ENCODE measurements around the gene ATP6V0E2. TPM values are rescaled to one million over a fixed set of nuclear protein-coding genes. Genes with fewer than 3 reads are reported as not detected.

The ATP6V0E2 gene
- total RNA-seq, 1 experiment from 2014 or later = 26.2 TPM

- TF ChIP-seq, protein P1, sequence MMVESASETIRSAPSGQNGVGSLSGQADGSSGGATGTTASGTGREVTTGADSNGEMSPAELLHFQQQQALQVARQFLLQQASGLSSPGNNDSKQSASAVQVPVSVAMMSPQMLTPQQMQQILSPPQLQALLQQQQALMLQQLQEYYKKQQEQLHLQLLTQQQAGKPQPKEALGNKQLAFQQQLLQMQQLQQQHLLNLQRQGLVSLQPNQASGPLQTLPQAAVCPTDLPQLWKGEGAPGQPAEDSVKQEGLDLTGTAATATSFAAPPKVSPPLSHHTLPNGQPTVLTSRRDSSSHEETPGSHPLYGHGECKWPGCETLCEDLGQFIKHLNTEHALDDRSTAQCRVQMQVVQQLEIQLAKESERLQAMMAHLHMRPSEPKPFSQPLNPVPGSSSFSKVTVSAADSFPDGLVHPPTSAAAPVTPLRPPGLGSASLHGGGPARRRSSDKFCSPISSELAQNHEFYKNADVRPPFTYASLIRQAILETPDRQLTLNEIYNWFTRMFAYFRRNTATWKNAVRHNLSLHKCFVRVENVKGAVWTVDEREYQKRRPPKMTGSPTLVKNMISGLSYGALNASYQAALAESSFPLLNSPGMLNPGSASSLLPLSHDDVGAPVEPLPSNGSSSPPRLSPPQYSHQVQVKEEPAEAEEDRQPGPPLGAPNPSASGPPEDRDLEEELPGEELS (CRISPR knock-in tag; IDR thresholded peaks at IDR 0.05) = no peak
- no peak for TF ChIP-seq ZSCAN18 (CRISPR knock-in tag; IDR thresholded peaks at IDR 0.05)
Measured at GRCh38 chr7:149869291-149869650, 4.5 kb upstream of the ATP6V0E2 start (continued).

- Mint-ChIP-seq H3K4me3 (no peak overlapping the region), H3K9me3 (no peaks in the 10 kb centered on the region), H3K36me3 (no peaks in the 10 kb centered on the region), H3K4me1 (peaks cover 16% of the 10 kb centered on the region), H3K27ac (no peak overlapping the region), H3K27me3 (ENCODE audit: low read depth) (peaks cover 16% of the 10 kb centered on the region)
- ChIA-PET CTCF (interaction anchor here (4.1 kb wide), 1 partner anchor 8 kb away, joined by 42 read pairs; no protein-coding TSS in a partner anchor), POLR2A (no interaction called here)
- no peak for DNase-seq (ENCODE audit: low spot score)
- no peak for ATAC-seq
- TF ChIP-seq USF1 (CRISPR knock-in tag; IDR thresholded peaks at IDR 0.05) (no peak), GRHL2 (CRISPR knock-in tag; IDR thresholded peaks at IDR 0.05; ENCODE audit: insufficient replicate concordance, severe bottlenecking) (no peak), ZNF317 (CRISPR knock-in tag; IDR thresholded peaks at IDR 0.05; ENCODE audit: borderline replicate concordance, low read depth) (no peak), NR2C2 (CRISPR knock-in tag; IDR thresholded peaks at IDR 0.05) (no peak), PREB (CRISPR knock-in tag; IDR thresholded peaks at IDR 0.05; ENCODE audit: borderline replicate concordance) (no peak), ZNF396 (CRISPR knock-in tag; IDR thresholded peaks at IDR 0.05; ENCODE audit: borderline replicate concordance) (no peak), ZNF416 (CRISPR knock-in tag; IDR thresholded peaks at IDR 0.05) (no peak), SMAD3 (CRISPR knock-in tag; IDR thresholded peaks at IDR 0.05; ENCODE audit: borderline replicate concordance) (no peak), CDX4 (CRISPR knock-in tag; IDR thresholded peaks at IDR 0.05; ENCODE audit: borderline replicate concordance) (no peak)
- TF ChIP-seq, protein P2, sequence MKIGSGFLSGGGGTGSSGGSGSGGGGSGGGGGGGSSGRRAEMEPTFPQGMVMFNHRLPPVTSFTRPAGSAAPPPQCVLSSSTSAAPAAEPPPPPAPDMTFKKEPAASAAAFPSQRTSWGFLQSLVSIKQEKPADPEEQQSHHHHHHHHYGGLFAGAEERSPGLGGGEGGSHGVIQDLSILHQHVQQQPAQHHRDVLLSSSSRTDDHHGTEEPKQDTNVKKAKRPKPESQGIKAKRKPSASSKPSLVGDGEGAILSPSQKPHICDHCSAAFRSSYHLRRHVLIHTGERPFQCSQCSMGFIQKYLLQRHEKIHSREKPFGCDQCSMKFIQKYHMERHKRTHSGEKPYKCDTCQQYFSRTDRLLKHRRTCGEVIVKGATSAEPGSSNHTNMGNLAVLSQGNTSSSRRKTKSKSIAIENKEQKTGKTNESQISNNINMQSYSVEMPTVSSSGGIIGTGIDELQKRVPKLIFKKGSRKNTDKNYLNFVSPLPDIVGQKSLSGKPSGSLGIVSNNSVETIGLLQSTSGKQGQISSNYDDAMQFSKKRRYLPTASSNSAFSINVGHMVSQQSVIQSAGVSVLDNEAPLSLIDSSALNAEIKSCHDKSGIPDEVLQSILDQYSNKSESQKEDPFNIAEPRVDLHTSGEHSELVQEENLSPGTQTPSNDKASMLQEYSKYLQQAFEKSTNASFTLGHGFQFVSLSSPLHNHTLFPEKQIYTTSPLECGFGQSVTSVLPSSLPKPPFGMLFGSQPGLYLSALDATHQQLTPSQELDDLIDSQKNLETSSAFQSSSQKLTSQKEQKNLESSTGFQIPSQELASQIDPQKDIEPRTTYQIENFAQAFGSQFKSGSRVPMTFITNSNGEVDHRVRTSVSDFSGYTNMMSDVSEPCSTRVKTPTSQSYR (CRISPR knock-in tag; IDR thresholded peaks at IDR 0.05) = no peak
- TF ChIP-seq, protein P3, sequence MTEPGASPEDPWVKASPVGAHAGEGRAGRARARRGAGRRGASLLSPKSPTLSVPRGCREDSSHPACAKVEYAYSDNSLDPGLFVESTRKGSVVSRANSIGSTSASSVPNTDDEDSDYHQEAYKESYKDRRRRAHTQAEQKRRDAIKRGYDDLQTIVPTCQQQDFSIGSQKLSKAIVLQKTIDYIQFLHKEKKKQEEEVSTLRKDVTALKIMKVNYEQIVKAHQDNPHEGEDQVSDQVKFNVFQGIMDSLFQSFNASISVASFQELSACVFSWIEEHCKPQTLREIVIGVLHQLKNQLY (CRISPR knock-in tag; IDR thresholded peaks at IDR 0.05) = no peak
- TF ChIP-seq, protein P4, sequence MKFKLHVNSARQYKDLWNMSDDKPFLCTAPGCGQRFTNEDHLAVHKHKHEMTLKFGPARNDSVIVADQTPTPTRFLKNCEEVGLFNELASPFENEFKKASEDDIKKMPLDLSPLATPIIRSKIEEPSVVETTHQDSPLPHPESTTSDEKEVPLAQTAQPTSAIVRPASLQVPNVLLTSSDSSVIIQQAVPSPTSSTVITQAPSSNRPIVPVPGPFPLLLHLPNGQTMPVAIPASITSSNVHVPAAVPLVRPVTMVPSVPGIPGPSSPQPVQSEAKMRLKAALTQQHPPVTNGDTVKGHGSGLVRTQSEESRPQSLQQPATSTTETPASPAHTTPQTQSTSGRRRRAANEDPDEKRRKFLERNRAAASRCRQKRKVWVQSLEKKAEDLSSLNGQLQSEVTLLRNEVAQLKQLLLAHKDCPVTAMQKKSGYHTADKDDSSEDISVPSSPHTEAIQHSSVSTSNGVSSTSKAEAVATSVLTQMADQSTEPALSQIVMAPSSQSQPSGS (CRISPR knock-in tag; IDR thresholded peaks at IDR 0.05; ENCODE audit: borderline replicate concordance, low read depth) = no peak
Measured at GRCh38 chr7:149869867-149870266, 3.9 kb upstream of the ATP6V0E2 start.

Data from WTC11 (cell line).